Natural killer cell (primary cell): ENCODE results near the gene PPP1R14C. TPM values are rescaled to one million over a fixed set of nuclear protein-coding genes. Genes with fewer than 3 reads are reported as not detected.

Experiments used
- ATAC-seq, 3 donors: fragments of 150-1000 bp in 2 of 3; fragments of 200-7000 bp in 1 of 3; cut with Tn5 transposase; 1 replicate in 1 of 3; 2 replicates in 2 of 3; pipeline ENCODE4 v1.10.0; 2021; ENCODE audit warnings: mild to moderate bottlenecking in 2 of 3, moderate library complexity in 2 of 3
- DNase-seq, 2 donors: peaks; one replicate each; pipeline versions ENCODE4 v3.0.0 to v3.0.0-alpha.2; 2013 to 2021; ENCODE audit warnings: mixed read lengths in 1 of 2
- H3K27ac ChIP-seq: one replicate; pipeline ENCODE4 v1.5.1; 2013; ENCODE audit warnings: mild to moderate bottlenecking, low read length
- H3K27me3 ChIP-seq: one replicate; pipeline ENCODE4 v1.6.1; 2013; ENCODE audit warnings: low read length; ENCODE audit not compliant: control insufficient read depth, insufficient read depth
- H3K36me3 ChIP-seq: one replicate; pipeline ENCODE4 v1.6.1; 2013; ENCODE audit warnings: low read length; ENCODE audit not compliant: control insufficient read depth, insufficient read depth
- H3K4me1 ChIP-seq: one replicate; pipeline ENCODE4 v1.6.1; 2013; ENCODE audit warnings: low read length; ENCODE audit not compliant: control insufficient read depth, insufficient read depth
- H3K4me3 ChIP-seq: one replicate; pipeline ENCODE4 v1.5.1; 2013; ENCODE audit warnings: low read length
- H3K9me3 ChIP-seq: one replicate; pipeline ENCODE4 v1.6.1; 2013; ENCODE audit warnings: low read length; ENCODE audit not compliant: control insufficient read depth, insufficient read depth
- H3K27ac Mint-ChIP-seq, 2 donors: one replicate each; pipeline ENCODE4 v1.8.0; 2022; ENCODE audit warnings: mild to moderate bottlenecking in 2 of 2, mixed read lengths in 2 of 2, moderate library complexity in 1 of 2
- H3K27me3 Mint-ChIP-seq, 2 donors: one replicate each; pipeline ENCODE4 v1.8.0; 2022; ENCODE audit warnings: low read depth in 2 of 2, mixed read lengths in 2 of 2
- H3K36me3 Mint-ChIP-seq: one replicate; pipeline ENCODE4 v1.8.0; 2022; ENCODE audit warnings: mixed read lengths
- H3K4me1 Mint-ChIP-seq, 2 donors: one replicate each; pipeline ENCODE4 v1.8.0; 2022; ENCODE audit warnings: mixed read lengths in 2 of 2
- H3K4me3 Mint-ChIP-seq: one replicate; pipeline ENCODE4 v1.8.0; 2022; ENCODE audit warnings: mild to moderate bottlenecking, moderate library complexity, mixed read lengths
- H3K9me3 Mint-ChIP-seq, 2 donors: one replicate each; pipeline ENCODE4 v1.8.0; 2022; ENCODE audit warnings: mixed read lengths in 2 of 2
- CTCF ChIP-seq: fragments of 200-600 bp; IDR thresholded peaks from one replicate; pipeline ENCODE4 v1.8.0; 2022; ENCODE audit warnings: antibody characterized with exemption
- WGBS: methylation state at CpG from one replicate; pipeline ENCODE4 v1.1.7; 2013; ENCODE audit warnings: missing lambda C conversion rate; ENCODE audit not compliant: insufficient coverage; 5-methylcytosine and 5-hydroxymethylcytosine counted together
- intact Hi-C: fragments of 100-400 bp; cut with micrococcal nuclease; formaldehyde crosslinking; loops from one replicate; pipeline ENCODE4 v1.14.2; 2022
- total RNA-seq, 4 donors: library from RNA; stranded (reverse); fragments of 120-200 nt in 1 of 4; gene quantifications; one replicate each; pipeline versions ENCODE4 v1.2.3 to v1.2.4, GENCODE V29; 2013 to 2022

Gene PPP1R14C
- total RNA-seq, 3 donors from 2014 or later (not counting 1 experiment from before 2014, with no cell fraction given), result not detected

GRCh38 chr6:150269130-150269856 is 126.4 kb downstream of the PPP1R14C start:
- Histone ChIP-seq H3K4me1 (peaks cover 18% of the 10 kb centered on the region), H3K27ac (no peak overlapping the region), H3K36me3 (no peaks in the 10 kb centered on the region), H3K27me3 (peaks cover 16% of the 10 kb centered on the region), H3K4me3 (no peak overlapping the region), H3K9me3 (peaks cover 9% of the 10 kb centered on the region)
- no peaks in the 10 kb centered on the region for H3K36me3 Mint-ChIP-seq
- intact Hi-C loops, result no loop called here
- TF ChIP-seq CTCF, result no peak
- no peak overlapping the region for H3K4me3 Mint-ChIP-seq
- WGBS, result 91% methylated on average over 6 of the region's 6 CpGs
- DNase-seq (no peak), ATAC-seq (no peak)
- H3K9me3 Mint-ChIP-seq, result no peaks in the 10 kb centered on the region
- peaks cover 9 to 16% of the 10 kb centered on the region in 2 donors for H3K4me1 Mint-ChIP-seq
- H3K27ac Mint-ChIP-seq, result no peak overlapping the region
- H3K27me3 Mint-ChIP-seq, result peaks cover 20 to 52% of the 10 kb centered on the region in 2 donors

GRCh38 chr6:150269857-150270223 is 127.0 kb downstream of the PPP1R14C start:
- Mint-ChIP-seq H3K9me3 (no peaks in the 10 kb centered on the region), H3K4me1 (peaks cover 11 to 13% of the 10 kb centered on the region in 2 donors), H3K27ac (no peak overlapping the region), H3K4me3 (no peak overlapping the region), H3K36me3 (no peaks in the 10 kb centered on the region), H3K27me3 (peaks cover 20 to 52% of the 10 kb centered on the region in 2 donors)
- H3K27ac ChIP-seq, result no peak overlapping the region
- no peak for DNase-seq
- peaks cover 17% of the 10 kb centered on the region for H3K27me3 ChIP-seq
- no peak for TF ChIP-seq CTCF
- peaks cover 4% of the 10 kb centered on the region for H3K9me3 ChIP-seq
- intact Hi-C loops, result no loop called here
- no peak overlapping the region for H3K4me3 ChIP-seq
- no peaks in the 10 kb centered on the region for H3K36me3 ChIP-seq
- no peak for ATAC-seq
- WGBS, result 78% methylated on average over 4 of the region's 4 CpGs
- peaks cover 18% of the 10 kb centered on the region for H3K4me1 ChIP-seq

GRCh38 chr6:150270330-150271052 is 127.6 kb downstream of the PPP1R14C start:
- Mint-ChIP-seq H3K27ac (no peak overlapping the region), H3K27me3 (peaks cover 20 to 52% of the 10 kb centered on the region in 2 donors), H3K9me3 (no peaks in the 10 kb centered on the region), H3K4me3 (no peak overlapping the region), H3K4me1 (peaks cover 11 to 12% of the 10 kb centered on the region in 2 donors), H3K36me3 (no peaks in the 10 kb centered on the region)
- peaks cover 18% of the 10 kb centered on the region for H3K4me1 ChIP-seq
- H3K27me3 ChIP-seq, result peaks cover 23% of the 10 kb centered on the region
- no peak for DNase-seq
- ATAC-seq, result no peak
- peaks cover 4% of the 10 kb centered on the region for H3K9me3 ChIP-seq
- intact Hi-C loops, result no loop called here
- no peak for TF ChIP-seq CTCF
- no peaks in the 10 kb centered on the region for H3K36me3 ChIP-seq
- H3K4me3 ChIP-seq, result no peak overlapping the region
- WGBS, result 87% methylated on average over 7 of the region's 9 CpGs
- no peak overlapping the region for H3K27ac ChIP-seq
